Kidney epithelial cell (primary cell): ENCODE results near the gene PALLD. TPM values are rescaled to one million over a fixed set of nuclear protein-coding genes. Genes with fewer than 3 reads are reported as not detected.
"Not testable (repeated sequence)": the region's sequence is repeated elsewhere in the genome, so short reads cannot be mapped to it uniquely, and the experiment has no call there.

Experiments used
- DNase-seq: peaks from one replicate; pipeline ENCODE4 v3.0.0-alpha.2; 2010; ENCODE audit warnings: low read depth
- H3K27me3 ChIP-seq: 2 replicates; pipeline ENCODE4 v1.6.0; 2011; ENCODE audit warnings: low read length; ENCODE audit not compliant: control insufficient read depth, insufficient read depth
- H3K36me3 ChIP-seq: 2 replicates; pipeline ENCODE4 v1.5.1; 2011; ENCODE audit warnings: low read length; ENCODE audit not compliant: control insufficient read depth, insufficient read depth
- H3K4me3 ChIP-seq: 2 replicates; pipeline ENCODE4 v1.5.1; 2011; ENCODE audit warnings: low read depth, mild to moderate bottlenecking, control low read depth, low read length
- CTCF ChIP-seq: IDR thresholded peaks from 2 replicates; pipeline ENCODE4 v1.5.1; 2011; ENCODE audit warnings: mild to moderate bottlenecking, moderate library complexity, low read length, control low read depth, inconsistent platforms; ENCODE audit not compliant: insufficient read depth, poor library complexity, severe bottlenecking
- total RNA-seq: library from RNA; depleted of rRNA; stranded (reverse); fragments of >200 nt; gene quantifications from 2 replicates; pipeline ENCODE4 v1.2.3, GENCODE V29; 2015

Gene PALLD
- total RNA-seq, 1 donor from 2014 or later: 77.4 TPM

DNA sequence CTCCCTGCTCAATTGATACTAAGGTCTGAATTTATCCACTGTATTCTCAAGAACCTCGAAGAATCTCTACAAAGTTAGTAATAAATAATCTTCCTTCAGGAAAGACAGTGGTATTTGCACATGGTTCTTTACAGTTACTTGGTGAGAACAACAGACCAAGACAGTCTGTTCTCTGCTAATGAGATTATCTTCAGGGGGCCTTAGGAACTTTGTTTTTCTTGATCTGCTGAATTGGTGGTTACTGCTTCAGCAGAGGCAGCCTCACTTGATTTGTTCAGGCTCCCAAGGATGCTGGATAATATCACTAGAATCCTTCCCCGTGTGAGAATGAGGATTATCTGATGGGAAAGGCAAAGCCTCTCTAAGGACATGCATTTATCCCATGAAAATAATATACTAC, 448.4 kb downstream of the PALLD start:
- TF ChIP-seq CTCF: no peak
- no peak for DNase-seq

DNA sequence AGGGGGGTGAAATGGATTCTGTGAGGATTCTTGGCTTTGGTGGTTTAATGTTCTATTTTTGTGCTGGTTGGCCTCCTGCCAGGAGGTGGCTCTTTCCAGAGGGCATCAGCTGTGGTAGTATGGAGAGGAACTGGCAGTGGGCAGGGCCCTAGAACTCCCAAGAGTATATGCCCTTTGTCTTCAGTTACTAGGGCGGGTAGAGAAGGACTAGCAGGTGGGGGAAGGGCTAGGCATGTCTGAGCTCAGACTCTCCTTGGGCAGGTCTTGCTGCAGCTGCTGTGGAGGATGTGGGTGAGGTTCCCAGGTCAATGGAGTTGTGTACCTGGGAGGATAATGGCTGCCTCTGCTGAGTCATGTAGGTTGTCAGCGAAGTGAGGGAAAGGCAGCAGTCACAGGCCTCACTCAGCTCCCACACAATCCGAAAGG, 456.0 kb downstream of the PALLD start:
- H3K36me3 ChIP-seq, DNase-seq, H3K4me3 ChIP-seq, H3K27me3 ChIP-seq: not testable (repeated sequence)

More for the DNA sequence above, 448.4 kb downstream of the PALLD start:
- Histone ChIP-seq H3K4me3 (no peak overlapping the region), H3K27me3 (no peaks in the 10 kb centered on the region), H3K36me3 (no peaks in the 10 kb centered on the region)

DNA sequence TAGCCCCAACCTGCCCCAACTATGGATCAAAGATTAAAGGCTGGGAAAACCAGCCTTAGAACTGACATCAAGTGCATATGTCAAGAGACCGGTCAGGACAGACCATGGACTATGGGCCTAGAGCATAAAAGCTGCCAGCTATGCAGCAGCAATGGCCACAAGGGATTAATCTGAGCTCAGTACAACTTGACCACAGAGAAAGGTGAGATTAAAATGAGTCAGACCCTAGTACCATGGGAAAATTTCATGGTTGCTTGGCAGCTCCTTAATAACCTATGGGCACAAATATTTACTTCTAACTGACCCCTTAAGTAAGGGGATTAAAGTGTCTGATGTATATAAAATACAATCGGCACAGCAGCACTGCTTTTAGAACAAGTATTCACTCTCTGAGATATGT, 458.8 kb downstream of the PALLD start:
- no peak for TF ChIP-seq CTCF
- Histone ChIP-seq H3K36me3 (no peaks in the 10 kb centered on the region), H3K4me3 (no peak overlapping the region), H3K27me3 (no peaks in the 10 kb centered on the region)
- DNase-seq: no peak

DNA sequence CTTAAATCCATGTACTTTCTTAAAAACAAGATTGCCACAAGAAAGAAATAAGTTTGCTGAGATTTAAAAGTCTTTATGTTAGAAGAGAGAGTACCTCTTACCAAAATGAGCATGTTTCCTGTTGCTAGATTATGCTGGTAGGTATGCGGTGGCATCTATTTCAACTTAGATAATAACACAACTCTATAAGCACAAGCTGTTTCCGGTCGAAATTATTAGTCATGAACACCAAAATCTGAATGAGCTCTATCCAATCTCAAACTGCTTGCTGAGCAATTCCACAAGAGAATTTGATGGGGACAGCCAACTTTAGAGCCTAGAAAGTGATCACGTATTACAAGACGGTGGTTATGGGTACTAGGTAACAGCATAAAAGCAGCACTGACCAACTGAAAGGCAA, 463.9 kb downstream of the PALLD start:
- no peak overlapping the region for H3K4me3 ChIP-seq
- H3K27me3 ChIP-seq: no peaks in the 10 kb centered on the region
- no peak for TF ChIP-seq CTCF
- no peak for DNase-seq
- H3K36me3 ChIP-seq: no peaks in the 10 kb centered on the region

DNA sequence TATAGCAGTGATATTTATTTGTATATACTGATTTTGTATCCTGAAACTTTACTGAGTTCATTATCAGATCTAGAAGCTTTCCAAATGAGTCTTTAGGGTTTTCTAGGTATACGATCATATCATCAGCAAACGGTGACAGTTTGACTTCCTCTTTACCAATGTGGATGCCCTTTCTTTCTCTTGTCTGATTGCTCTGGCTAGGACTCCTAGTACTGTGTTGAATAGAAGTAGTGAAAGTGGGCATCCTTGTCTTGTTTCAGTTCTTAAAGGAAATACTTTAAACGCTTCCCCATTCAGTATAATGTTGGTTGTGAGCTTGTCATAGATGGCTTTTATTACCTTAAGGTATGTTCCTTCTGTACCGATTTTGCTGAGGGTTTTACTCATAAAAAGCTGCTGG, 475.7 kb downstream of the PALLD start:
- DNase-seq: no peak

More for the DNA sequence above, 475.7 kb downstream of the PALLD start:
- no peaks in the 10 kb centered on the region for H3K27me3 ChIP-seq
- H3K36me3 ChIP-seq: no peaks in the 10 kb centered on the region
- H3K4me3 ChIP-seq: no peak overlapping the region
- TF ChIP-seq CTCF: no peak

Other genes starting within 250 kb of the PALLD start
- 28.3 and 29.9 TPM in 2 replicates for gene DDX60, start 178.3 kb upstream of the PALLD start, total RNA-seq
- gene DDX60L, start 16.6 kb upstream of the PALLD start, total RNA-seq: 9.7 and 11.8 TPM in 2 replicates